ENCODE measurements around the gene AGTRAP.

AGTRAP gene

GRCh38 chr1:11697188-11697892 is 38.6 kb upstream of the AGTRAP start:
- Histone ChIP-seq H3K27me3 (ENCODE audit: control insufficient read depth in 2 of 2, insufficient read depth in 2 of 2, low read length in 2 of 2) (peaks cover 26 to 31% of the 10 kb centered on the region in 2 donors), H3K9me3 (ENCODE audit: control insufficient read depth in 2 of 2, low read length in 2 of 2) (no peaks in the 10 kb centered on the region), H3K36me3 (ENCODE audit: control insufficient read depth in 2 of 2, insufficient read depth in 2 of 2, low read length in 2 of 2) (no peaks in the 10 kb centered on the region), H3K9ac (ENCODE audit: low read depth in 1 of 2, low read length in 2 of 2) (no peak overlapping the region), H3K27ac (ENCODE audit: low read depth in 2 of 2, low read length in 2 of 2) (no peak overlapping the region), H3K4me3 (ENCODE audit: low read length in 2 of 2) (no peak overlapping the region), H3K4me1 (ENCODE audit: control insufficient read depth in 2 of 2, insufficient read depth in 2 of 2, low read length in 2 of 2) (no peaks in the 10 kb centered on the region)

- no peaks in the 10 kb centered on the region for H3K9me3 ChIP-seq (ENCODE audit: control insufficient read depth in 2 of 2, low read length in 2 of 2)
- no peak overlapping the region for H3K27ac ChIP-seq (ENCODE audit: low read depth in 2 of 2, low read length in 2 of 2)
- no peaks in the 10 kb centered on the region for H3K4me1 ChIP-seq (ENCODE audit: control insufficient read depth in 2 of 2, insufficient read depth in 2 of 2, low read length in 2 of 2)
- no peak overlapping the region for H3K4me3 ChIP-seq (ENCODE audit: low read length in 2 of 2)
- H3K9ac ChIP-seq (ENCODE audit: low read depth in 1 of 2, low read length in 2 of 2) = no peak overlapping the region
- H3K27me3 ChIP-seq (ENCODE audit: control insufficient read depth in 2 of 2, insufficient read depth in 2 of 2, low read length in 2 of 2) = peaks cover 22 to 29% of the 10 kb centered on the region in 2 donors
- H3K36me3 ChIP-seq (ENCODE audit: control insufficient read depth in 2 of 2, insufficient read depth in 2 of 2, low read length in 2 of 2) = no peaks in the 10 kb centered on the region
Observed at GRCh38 chr1:11697893-11698210, 38.1 kb upstream of the AGTRAP start.

- H3K36me3 ChIP-seq (ENCODE audit: control insufficient read depth in 2 of 2, insufficient read depth in 2 of 2, low read length in 2 of 2) = no peaks in the 10 kb centered on the region
- no peak overlapping the region for H3K4me3 ChIP-seq (ENCODE audit: low read length in 2 of 2)
- H3K27me3 ChIP-seq (ENCODE audit: control insufficient read depth in 2 of 2, insufficient read depth in 2 of 2, low read length in 2 of 2) = peaks cover 18 to 29% of the 10 kb centered on the region in 2 donors
- no peaks in the 10 kb centered on the region for H3K4me1 ChIP-seq (ENCODE audit: control insufficient read depth in 2 of 2, insufficient read depth in 2 of 2, low read length in 2 of 2)
- H3K9me3 ChIP-seq (ENCODE audit: control insufficient read depth in 2 of 2, low read length in 2 of 2) = no peaks in the 10 kb centered on the region
- no peak overlapping the region for H3K9ac ChIP-seq (ENCODE audit: low read depth in 1 of 2, low read length in 2 of 2)
- H3K27ac ChIP-seq (ENCODE audit: low read depth in 2 of 2, low read length in 2 of 2) = no peak overlapping the region
Observed at GRCh38 chr1:11700601-11701467, 35.1 kb upstream of the AGTRAP start.

GRCh38 chr1:11701551-11701961 is 34.4 kb upstream of the AGTRAP start:
- Histone ChIP-seq H3K4me3 (ENCODE audit: low read length in 2 of 2) (no peak overlapping the region), H3K4me1 (ENCODE audit: control insufficient read depth in 2 of 2, insufficient read depth in 2 of 2, low read length in 2 of 2) (no peaks in the 10 kb centered on the region), H3K9me3 (ENCODE audit: control insufficient read depth in 2 of 2, low read length in 2 of 2) (no peaks in the 10 kb centered on the region), H3K9ac (ENCODE audit: low read depth in 1 of 2, low read length in 2 of 2) (no peak overlapping the region), H3K27ac (ENCODE audit: low read depth in 2 of 2, low read length in 2 of 2) (no peak overlapping the region), H3K27me3 (ENCODE audit: control insufficient read depth in 2 of 2, insufficient read depth in 2 of 2, low read length in 2 of 2) (peaks cover 18 to 29% of the 10 kb centered on the region in 2 donors), H3K36me3 (ENCODE audit: control insufficient read depth in 2 of 2, insufficient read depth in 2 of 2, low read length in 2 of 2) (no peaks in the 10 kb centered on the region)

- Histone ChIP-seq H3K27ac (ENCODE audit: low read depth in 2 of 2, low read length in 2 of 2) (no peak overlapping the region), H3K27me3 (ENCODE audit: control insufficient read depth in 2 of 2, insufficient read depth in 2 of 2, low read length in 2 of 2) (peaks cover 18 to 29% of the 10 kb centered on the region in 2 donors), H3K36me3 (ENCODE audit: control insufficient read depth in 2 of 2, insufficient read depth in 2 of 2, low read length in 2 of 2) (no peaks in the 10 kb centered on the region), H3K9me3 (ENCODE audit: control insufficient read depth in 2 of 2, low read length in 2 of 2) (no peaks in the 10 kb centered on the region), H3K4me3 (ENCODE audit: low read length in 2 of 2) (no peak overlapping the region), H3K9ac (ENCODE audit: low read depth in 1 of 2, low read length in 2 of 2) (no peak overlapping the region), H3K4me1 (ENCODE audit: control insufficient read depth in 2 of 2, insufficient read depth in 2 of 2, low read length in 2 of 2) (no peaks in the 10 kb centered on the region)
Observed at GRCh38 chr1:11701981-11702803, 33.7 kb upstream of the AGTRAP start.

- Histone ChIP-seq H3K4me3 (ENCODE audit: low read length in 2 of 2) (no peak overlapping the region), H3K27ac (ENCODE audit: low read depth in 2 of 2, low read length in 2 of 2) (no peak overlapping the region), H3K27me3 (ENCODE audit: control insufficient read depth in 2 of 2, insufficient read depth in 2 of 2, low read length in 2 of 2) (peaks cover 18 to 25% of the 10 kb centered on the region in 2 donors), H3K9me3 (ENCODE audit: control insufficient read depth in 2 of 2, low read length in 2 of 2) (no peaks in the 10 kb centered on the region), H3K36me3 (ENCODE audit: control insufficient read depth in 2 of 2, insufficient read depth in 2 of 2, low read length in 2 of 2) (no peaks in the 10 kb centered on the region), H3K4me1 (ENCODE audit: control insufficient read depth in 2 of 2, insufficient read depth in 2 of 2, low read length in 2 of 2) (peaks cover 0 to 4% of the 10 kb centered on the region in 2 donors), H3K9ac (ENCODE audit: low read depth in 1 of 2, low read length in 2 of 2) (no peak overlapping the region)
Observed at GRCh38 chr1:11703357-11704193, 32.4 kb upstream of the AGTRAP start.

- Histone ChIP-seq H3K9me3 (ENCODE audit: control insufficient read depth in 2 of 2, low read length in 2 of 2) (no peaks in the 10 kb centered on the region), H3K4me3 (ENCODE audit: low read length in 2 of 2) (no peak overlapping the region), H3K36me3 (ENCODE audit: control insufficient read depth in 2 of 2, insufficient read depth in 2 of 2, low read length in 2 of 2) (no peaks in the 10 kb centered on the region), H3K9ac (ENCODE audit: low read depth in 1 of 2, low read length in 2 of 2) (no peak overlapping the region), H3K27me3 (ENCODE audit: control insufficient read depth in 2 of 2, insufficient read depth in 2 of 2, low read length in 2 of 2) (peaks cover 18 to 25% of the 10 kb centered on the region in 2 donors), H3K4me1 (ENCODE audit: control insufficient read depth in 2 of 2, insufficient read depth in 2 of 2, low read length in 2 of 2) (peaks cover 0 to 4% of the 10 kb centered on the region in 2 donors), H3K27ac (ENCODE audit: low read depth in 2 of 2, low read length in 2 of 2) (no peak overlapping the region)
Observed at GRCh38 chr1:11704194-11704529, 31.8 kb upstream of the AGTRAP start.

- Histone ChIP-seq H3K27me3 (ENCODE audit: control insufficient read depth in 2 of 2, insufficient read depth in 2 of 2, low read length in 2 of 2) (peaks cover 18 to 25% of the 10 kb centered on the region in 2 donors), H3K4me3 (ENCODE audit: low read length in 2 of 2) (no peak overlapping the region), H3K36me3 (ENCODE audit: control insufficient read depth in 2 of 2, insufficient read depth in 2 of 2, low read length in 2 of 2) (no peaks in the 10 kb centered on the region), H3K9ac (ENCODE audit: low read depth in 1 of 2, low read length in 2 of 2) (no peak overlapping the region), H3K9me3 (ENCODE audit: control insufficient read depth in 2 of 2, low read length in 2 of 2) (no peaks in the 10 kb centered on the region), H3K27ac (ENCODE audit: low read depth in 2 of 2, low read length in 2 of 2) (no peak overlapping the region), H3K4me1 (ENCODE audit: control insufficient read depth in 2 of 2, insufficient read depth in 2 of 2, low read length in 2 of 2) (peaks cover 0 to 4% of the 10 kb centered on the region in 2 donors)
Observed at GRCh38 chr1:11704691-11705475, 31.1 kb upstream of the AGTRAP start.

- no peak overlapping the region for H3K9ac ChIP-seq (ENCODE audit: low read depth in 1 of 2, low read length in 2 of 2)
- peaks cover 0 to 4% of the 10 kb centered on the region in 2 donors for H3K4me1 ChIP-seq (ENCODE audit: control insufficient read depth in 2 of 2, insufficient read depth in 2 of 2, low read length in 2 of 2)
- H3K9me3 ChIP-seq (ENCODE audit: control insufficient read depth in 2 of 2, low read length in 2 of 2) = no peaks in the 10 kb centered on the region
- no peak overlapping the region for H3K4me3 ChIP-seq (ENCODE audit: low read length in 2 of 2)
- peaks cover 17 to 24% of the 10 kb centered on the region in 2 donors for H3K27me3 ChIP-seq (ENCODE audit: control insufficient read depth in 2 of 2, insufficient read depth in 2 of 2, low read length in 2 of 2)
- H3K36me3 ChIP-seq (ENCODE audit: control insufficient read depth in 2 of 2, insufficient read depth in 2 of 2, low read length in 2 of 2) = no peaks in the 10 kb centered on the region
- no peak overlapping the region for H3K27ac ChIP-seq (ENCODE audit: low read depth in 2 of 2, low read length in 2 of 2)
Observed at GRCh38 chr1:11705596-11705995, 30.3 kb upstream of the AGTRAP start.

Measured in mucosa of rectum (tissue), 2 donors.